ENCODE results near the gene ZRANB3.

GRCh38 chr2:135218426-135218825, 312.6 kb downstream of the ZRANB3 start:
- TF ChIP-seq CTCF (conservative IDR thresholded peaks at IDR 0.05; ENCODE audit: low read length) (no peak), EZH2phosphoT487 (IDR thresholded peaks at IDR 0.05; ENCODE audit: borderline replicate concordance, low read depth, low read length) (no peak)

All from OCI-LY7 (cell line).